Calu3 (cell line): ENCODE measurements around the gene NDST3. TPM values are rescaled to one million over a fixed set of nuclear protein-coding genes. Genes with fewer than 3 reads are reported as not detected.

Experiments used
- BruUV-seq: library from RNA; stranded (reverse); fragments of 400-500 nt; replicated peaks from 2 replicates; lab custom pipeline; 2021; lab: Mats Ljungman, UMichigan
- CTCF ChIA-PET: fragments of 300-600 bp; sonication (Branson Sonifier 250); formaldehyde crosslinking; loops from one replicate; lab custom pipeline; 2022; ENCODE audit warnings: antibody characterized with exemption; lab: Charles Lee
- DNase-seq: peaks from one replicate; pipeline ENCODE4 v3.0.0; 2022
- H3K27ac Mint-ChIP-seq: one replicate; pipeline ENCODE4 v1.8.0; 2022; ENCODE audit warnings: mixed read lengths; ENCODE audit not compliant: unreplicated experiment
- H3K27me3 Mint-ChIP-seq: one replicate; pipeline ENCODE4 v1.8.0; 2022; ENCODE audit warnings: mixed read lengths; ENCODE audit not compliant: unreplicated experiment
- H3K36me3 Mint-ChIP-seq: one replicate; pipeline ENCODE4 v1.8.0; 2022; ENCODE audit warnings: mild to moderate bottlenecking, moderate library complexity, mixed read lengths; ENCODE audit not compliant: insufficient read depth, unreplicated experiment
- H3K4me1 Mint-ChIP-seq: one replicate; pipeline ENCODE4 v1.8.0; 2022; ENCODE audit warnings: mild to moderate bottlenecking, low read depth, mixed read lengths; ENCODE audit not compliant: unreplicated experiment
- H3K4me3 Mint-ChIP-seq: one replicate; pipeline ENCODE4 v1.8.0; 2022; ENCODE audit warnings: mild to moderate bottlenecking, low read depth, moderate library complexity, mixed read lengths; ENCODE audit not compliant: unreplicated experiment
- H3K9me3 Mint-ChIP-seq: one replicate; pipeline ENCODE4 v1.8.0; 2022; ENCODE audit warnings: low read depth, mixed read lengths; ENCODE audit not compliant: unreplicated experiment
- intact Hi-C: fragments of 100-400 bp; cut with micrococcal nuclease; formaldehyde crosslinking; loops from one replicate; pipeline ENCODE4 v1.10.0; 2022; ENCODE audit not compliant: unreplicated experiment
- total RNA-seq: library from RNA; stranded (reverse); gene quantifications from 2 replicates; pipeline ENCODE4 v1.2.3, GENCODE V29; 2022
- TF ChIP-seq, protein P1 (sequence below): fragments of 200-600 bp; IDR thresholded peaks from one replicate; pipeline ENCODE4 v1.8.0; 2022; ENCODE audit warnings: antibody characterized with exemption; ENCODE audit not compliant: unreplicated experiment

Gene NDST3
- total RNA-seq, 1 experiment from 2014 or later: 0.12 TPM

DNA sequence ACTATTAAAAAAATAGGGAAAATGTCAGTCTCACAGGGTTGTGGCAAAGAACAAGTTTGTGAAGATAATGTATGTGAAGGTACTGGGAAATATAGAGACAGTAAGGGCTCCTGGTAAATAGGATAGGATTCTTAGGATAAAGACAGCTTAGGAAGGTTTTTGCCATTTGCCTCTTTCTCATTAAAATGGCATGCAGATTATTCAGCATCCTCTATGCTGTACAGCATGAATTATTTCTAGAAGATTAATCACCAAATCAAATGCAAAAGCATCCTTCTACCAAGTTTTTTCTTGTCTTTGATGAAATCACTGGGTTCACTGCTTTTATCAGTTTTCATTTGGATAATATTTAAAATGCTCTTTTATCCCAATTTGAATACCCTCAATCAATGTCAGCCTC, 142.8 kb downstream of the NDST3 start:
- H3K27ac Mint-ChIP-seq: no peak overlapping the region
- CTCF ChIA-PET: no interaction called here
- no peaks in the 10 kb centered on the region for H3K27me3 Mint-ChIP-seq
- H3K9me3 Mint-ChIP-seq: no peaks in the 10 kb centered on the region
- DNase-seq: no peak
- H3K4me3 Mint-ChIP-seq: no peak overlapping the region
- TF ChIP-seq, protein P1, sequence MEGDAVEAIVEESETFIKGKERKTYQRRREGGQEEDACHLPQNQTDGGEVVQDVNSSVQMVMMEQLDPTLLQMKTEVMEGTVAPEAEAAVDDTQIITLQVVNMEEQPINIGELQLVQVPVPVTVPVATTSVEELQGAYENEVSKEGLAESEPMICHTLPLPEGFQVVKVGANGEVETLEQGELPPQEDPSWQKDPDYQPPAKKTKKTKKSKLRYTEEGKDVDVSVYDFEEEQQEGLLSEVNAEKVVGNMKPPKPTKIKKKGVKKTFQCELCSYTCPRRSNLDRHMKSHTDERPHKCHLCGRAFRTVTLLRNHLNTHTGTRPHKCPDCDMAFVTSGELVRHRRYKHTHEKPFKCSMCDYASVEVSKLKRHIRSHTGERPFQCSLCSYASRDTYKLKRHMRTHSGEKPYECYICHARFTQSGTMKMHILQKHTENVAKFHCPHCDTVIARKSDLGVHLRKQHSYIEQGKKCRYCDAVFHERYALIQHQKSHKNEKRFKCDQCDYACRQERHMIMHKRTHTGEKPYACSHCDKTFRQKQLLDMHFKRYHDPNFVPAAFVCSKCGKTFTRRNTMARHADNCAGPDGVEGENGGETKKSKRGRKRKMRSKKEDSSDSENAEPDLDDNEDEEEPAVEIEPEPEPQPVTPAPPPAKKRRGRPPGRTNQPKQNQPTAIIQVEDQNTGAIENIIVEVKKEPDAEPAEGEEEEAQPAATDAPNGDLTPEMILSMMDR: no peak
- H3K36me3 Mint-ChIP-seq: no peaks in the 10 kb centered on the region
- peaks cover 5% of the 10 kb centered on the region for H3K4me1 Mint-ChIP-seq
- intact Hi-C loops: no loop called here
- no TSS peak for BruUV-seq

DNA sequence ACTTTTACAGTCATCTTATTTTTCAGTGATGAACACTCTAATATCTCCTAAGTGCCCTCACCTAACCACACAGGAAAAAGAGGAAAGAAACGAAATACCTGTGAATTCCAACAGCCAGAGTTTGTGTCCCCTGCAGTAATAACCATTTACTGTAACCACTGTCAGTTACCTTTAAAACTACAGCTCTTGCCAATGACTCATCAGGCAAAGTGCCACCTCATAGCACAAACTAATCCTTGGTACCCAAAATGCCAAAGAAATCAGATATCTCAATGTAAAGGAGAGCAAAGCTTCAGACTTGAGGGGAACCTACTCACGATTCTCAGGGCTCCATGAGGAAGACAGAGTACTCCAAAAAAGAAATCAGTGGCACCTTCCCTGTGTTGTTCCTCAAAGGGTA, 146.5 kb downstream of the NDST3 start:
- intact Hi-C loops: no loop called here
- no peak for DNase-seq
- Mint-ChIP-seq H3K4me3 (no peak overlapping the region), H3K27me3 (no peaks in the 10 kb centered on the region), H3K4me1 (peaks cover 5% of the 10 kb centered on the region), H3K9me3 (no peaks in the 10 kb centered on the region), H3K36me3 (no peaks in the 10 kb centered on the region), H3K27ac (no peak overlapping the region)
- TF ChIP-seq, protein P1: no peak
- no TSS peak for BruUV-seq
- CTCF ChIA-PET: no interaction called here

DNA sequence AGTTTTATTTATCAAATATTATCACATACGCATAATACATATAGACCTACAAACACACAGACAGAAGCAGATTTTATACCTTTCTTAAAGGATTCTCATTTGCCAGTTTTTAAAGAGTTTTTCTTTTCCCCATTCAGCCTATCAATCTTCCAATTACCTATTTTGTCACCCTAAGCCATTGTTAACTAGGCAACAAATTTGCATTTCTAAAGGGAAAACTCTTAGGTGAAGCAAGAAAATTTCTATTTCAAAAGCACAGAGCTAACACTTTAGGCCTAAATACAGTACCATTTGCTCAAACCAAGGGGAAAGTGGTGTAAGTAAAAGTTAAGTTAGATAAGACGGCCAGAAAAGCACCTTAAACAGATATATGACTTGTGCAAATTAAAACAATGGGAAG, 156.6 kb downstream of the NDST3 start:
- TF ChIP-seq, protein P1: no peak
- CTCF ChIA-PET: no interaction called here
- Mint-ChIP-seq H3K4me3 (no peak overlapping the region), H3K27ac (no peak overlapping the region), H3K9me3 (no peaks in the 10 kb centered on the region), H3K36me3 (no peaks in the 10 kb centered on the region), H3K27me3 (no peaks in the 10 kb centered on the region), H3K4me1 (no peaks in the 10 kb centered on the region)
- BruUV-seq: no TSS peak
- intact Hi-C loops: no loop called here
- DNase-seq: no peak

DNA sequence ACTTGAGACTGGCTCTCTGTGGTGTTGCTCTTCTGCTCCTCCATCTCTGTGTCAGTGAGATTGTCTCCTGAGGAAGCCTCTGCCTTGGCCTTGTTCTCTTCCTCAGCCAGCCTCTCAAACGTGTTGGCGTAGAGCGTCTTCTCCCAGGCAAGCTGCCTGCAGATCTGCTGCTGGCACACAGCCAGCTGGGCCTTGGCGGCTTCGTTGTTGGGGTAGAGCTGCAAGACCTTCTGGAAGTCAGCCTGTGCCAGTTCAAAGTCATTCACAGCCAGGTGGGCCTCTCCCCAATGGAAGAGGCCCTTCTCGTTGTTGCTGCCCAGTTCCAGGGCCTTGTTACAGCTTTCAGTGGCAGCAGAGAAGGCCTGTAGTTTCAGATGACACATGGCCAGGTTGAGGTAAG, 159.1 kb downstream of the NDST3 start:
- TF ChIP-seq, protein P1: no peak
- Mint-ChIP-seq H3K27ac (no peak overlapping the region), H3K4me3 (no peak overlapping the region), H3K27me3 (no peaks in the 10 kb centered on the region), H3K36me3 (no peaks in the 10 kb centered on the region), H3K4me1 (no peaks in the 10 kb centered on the region), H3K9me3 (no peaks in the 10 kb centered on the region)
- CTCF ChIA-PET: no interaction called here
- BruUV-seq: no TSS peak
- DNase-seq: no peak
- intact Hi-C loops: no loop called here
